HEK293T (cell line): ENCODE data around the gene LRRC61.

ENCODE experiments used
- CTCF ChIA-PET: fragments of 350-600 bp; formaldehyde crosslinking; extraction: SDS; loops from one replicate; lab custom pipeline; 2021; ENCODE audit warnings: antibody characterized with exemption, inconsistent platforms; lab: Yijun Ruan, JAX
- POLR2A ChIA-PET: fragments of 350-600 bp; formaldehyde crosslinking; extraction: SDS; loops from one replicate; lab custom pipeline; 2020; ENCODE audit warnings: antibody characterized with exemption, inconsistent platforms; lab: Yijun Ruan, JAX
- DNase-seq: peaks from one replicate; pipeline ENCODE4 v3.0.0; 2012; ENCODE audit warnings: mixed read lengths; ENCODE audit errors: extremely low spot score
- ARNT ChIP-seq: fragments of 450-650 bp; IDR thresholded peaks from 2 replicates; pipeline ENCODE4 v1.6.1; 2017; ENCODE audit warnings: mild to moderate bottlenecking
- BHLHE40 ChIP-seq: fragments of 450-650 bp; IDR thresholded peaks from 2 replicates; pipeline ENCODE4 v1.6.1; 2016; ENCODE audit warnings: mild to moderate bottlenecking, moderate library complexity, borderline replicate concordance
- CTBP1 ChIP-seq: fragments of 450-650 bp; IDR thresholded peaks from 2 replicates; pipeline ENCODE4 v1.6.1; 2016; ENCODE audit warnings: borderline replicate concordance
- ELF4 ChIP-seq: fragments of 450-650 bp; IDR thresholded peaks from 2 replicates; pipeline ENCODE4 v1.6.1; 2017; ENCODE audit warnings: antibody characterized with exemption
- FOXA1 ChIP-seq: fragments of 450-650 bp; IDR thresholded peaks from 2 replicates; pipeline ENCODE4 v1.6.1; 2016; ENCODE audit warnings: mild to moderate bottlenecking
- FOXK2 ChIP-seq: fragments of 450-650 bp; IDR thresholded peaks from 2 replicates; pipeline ENCODE4 v1.6.1; 2016; ENCODE audit warnings: mild to moderate bottlenecking
- FOXM1 ChIP-seq: fragments of 450-650 bp; IDR thresholded peaks from 2 replicates; pipeline ENCODE4 v1.6.1; 2017; ENCODE audit warnings: mild to moderate bottlenecking, borderline replicate concordance
- HDGF ChIP-seq: fragments of 450-650 bp; IDR thresholded peaks from 2 replicates; pipeline ENCODE4 v1.6.1; 2017; ENCODE audit warnings: antibody characterized with exemption, borderline replicate concordance
- L3MBTL2 ChIP-seq: fragments of 450-650 bp; conservative IDR thresholded peaks from 2 replicates; pipeline ENCODE4 v1.6.1; 2016; ENCODE audit warnings: mild to moderate bottlenecking
- LEF1 ChIP-seq: fragments of 450-650 bp; IDR thresholded peaks from 2 replicates; pipeline ENCODE4 v1.6.1; 2017; ENCODE audit warnings: mild to moderate bottlenecking, borderline replicate concordance
- NFRKB ChIP-seq: fragments of 450-650 bp; IDR thresholded peaks from 2 replicates; pipeline ENCODE4 v1.6.1; 2016; ENCODE audit warnings: mild to moderate bottlenecking, moderate library complexity
- PKNOX1 ChIP-seq: fragments of 450-650 bp; IDR thresholded peaks from 2 replicates; pipeline ENCODE4 v1.6.1; 2016
- SP1 ChIP-seq: fragments of 450-650 bp; IDR thresholded peaks from 2 replicates; pipeline ENCODE4 v1.6.1; 2017
- SUZ12 ChIP-seq: fragments of 450-650 bp; IDR thresholded peaks from 2 replicates; pipeline ENCODE4 v1.6.1; 2016; ENCODE audit warnings: mild to moderate bottlenecking
- TARDBP ChIP-seq: fragments of 450-650 bp; IDR thresholded peaks from 2 replicates; pipeline ENCODE4 v1.6.1; 2016
- ZNF384 ChIP-seq: fragments of 450-650 bp; IDR thresholded peaks from 2 replicates; pipeline ENCODE4 v1.6.1; 2016

LRRC61 gene

GRCh38 chr7:150379441-150380379 is 56.6 kb downstream of the LRRC61 start:
- TF ChIP-seq HDGF (0 out of 2 replicates have a peak, but pooled peaks have one; percentile 42), TARDBP (no peak), FOXA1 (no peak), FOXM1 (no peak), L3MBTL2 (no peak), ZNF384 (no peak), BHLHE40 (no peak), ELF4 (no peak)
- CTCF ChIA-PET = no interaction called here
- DNase-seq = peak; percentile 57
- POLR2A ChIA-PET = interaction anchor here (0.6 to 1.0 kb wide), 4 partner anchors 10 to 26 kb away, joined by 3 to 5 read pairs (median 4); partner anchors contain the start of gene REPIN1

GRCh38 chr7:150380463-150380862 is 57.3 kb downstream of the LRRC61 start:
- ChIA-PET POLR2A (interaction anchor here (0.6 to 1.0 kb wide), 4 partner anchors 9 to 25 kb away, joined by 3 to 5 read pairs (median 4); partner anchors contain the start of gene REPIN1), CTCF (no interaction called here)
- DNase-seq = no peak
- no peak for TF ChIP-seq FOXK2
- TF ChIP-seq SP1 = no peak
- TF ChIP-seq NFRKB = no peak
- no peak for TF ChIP-seq SUZ12
- TF ChIP-seq BHLHE40 = no peak
- no peak for TF ChIP-seq ARNT
- TF ChIP-seq CTBP1 = no peak

GRCh38 chr7:150381096-150381495 is 57.9 kb downstream of the LRRC61 start:
- ChIA-PET CTCF (no interaction called here), POLR2A (interaction anchor here (1.8 kb wide), 1 partner anchor 12 kb away, joined by 4 read pairs; the partner anchor contains the start of gene REPIN1)
- DNase-seq = no peak
- TF ChIP-seq ZNF384 = no peak
- no peak for TF ChIP-seq ELF4
- TF ChIP-seq LEF1 = no peak
- TF ChIP-seq SUZ12 = no peak
- TF ChIP-seq TARDBP = no peak
- no peak for TF ChIP-seq FOXA1
- no peak for TF ChIP-seq NFRKB
- TF ChIP-seq SP1 = no peak
- no peak for TF ChIP-seq FOXK2
- TF ChIP-seq PKNOX1 = no peak
- no peak for TF ChIP-seq FOXM1
- TF ChIP-seq HDGF = no peak
- TF ChIP-seq BHLHE40 = no peak
- TF ChIP-seq L3MBTL2 = no peak
- no peak for TF ChIP-seq ARNT
- no peak for TF ChIP-seq CTBP1

- CTCF ChIA-PET = no interaction called here
- no peak for TF ChIP-seq ZNF384
- POLR2A ChIA-PET = interaction anchor here (1.8 kb wide), 1 partner anchor 13 kb away, joined by 4 read pairs; the partner anchor contains the start of gene REPIN1
- no peak for DNase-seq
Observed at GRCh38 chr7:150381785-150382122, 58.6 kb downstream of the LRRC61 start.

GRCh38 chr7:150382123-150382843 is 59.1 kb downstream of the LRRC61 start:
- TF ChIP-seq HDGF (no peak), FOXK2 (no peak), SP1 (no peak), ZNF384 (no peak), ELF4 (no peak), FOXM1 (no peak), CTBP1 (no peak), BHLHE40 (no peak), LEF1 (no peak), L3MBTL2 (no peak)
- no peak for DNase-seq
- ChIA-PET CTCF (no interaction called here), POLR2A (interaction anchor here (1.8 kb wide), 1 partner anchor 13 kb away, joined by 4 read pairs; the partner anchor contains the start of gene REPIN1)

- no peak for DNase-seq
- ChIA-PET POLR2A (interaction anchor here (1.8 kb wide), 1 partner anchor 14 kb away, joined by 4 read pairs; the partner anchor contains the start of gene REPIN1), CTCF (no interaction called here)
- TF ChIP-seq L3MBTL2 = no peak
- no peak for TF ChIP-seq NFRKB
- TF ChIP-seq BHLHE40 = no peak
Observed at GRCh38 chr7:150382844-150383225, 59.7 kb downstream of the LRRC61 start.

GRCh38 chr7:150383710-150384397 is 60.7 kb downstream of the LRRC61 start:
- no peak for DNase-seq
- TF ChIP-seq ZNF384 = no peak
- TF ChIP-seq TARDBP = no peak
- no peak for TF ChIP-seq FOXK2
- TF ChIP-seq SP1 = no peak
- TF ChIP-seq CTBP1 = no peak
- ChIA-PET POLR2A (no interaction called here), CTCF (no interaction called here)
